Skin epidermis (tissue), 12 donors: ENCODE measurements around the gene ADCY1.

Experiments
- H3K27ac ChIP-seq, 21 experiments: fragments of 200-600 bp; sonication (generic) in 11 of 21; one replicate each; pipeline ENCODE4 v1.5.0; 2020; ENCODE audit warnings: mild to moderate bottlenecking in 3 of 21, inconsistent platforms in 2 of 21, moderate library complexity in 2 of 21
- H3K4me3 ChIP-seq, 7 experiments: fragments of 200-600 bp; sonication (generic) in 2 of 7; one replicate each; pipeline ENCODE4 v1.5.0; 2020; ENCODE audit warnings: inconsistent platforms in 2 of 7, mild to moderate bottlenecking in 2 of 7, moderate library complexity in 1 of 7

Gene ADCY1

GRCh38 chr7:45702751-45703150 is 128.6 kb downstream of the ADCY1 start:
- H3K4me3 ChIP-seq = no peak overlapping the region
- no peak overlapping the region for H3K27ac ChIP-seq

DNA sequence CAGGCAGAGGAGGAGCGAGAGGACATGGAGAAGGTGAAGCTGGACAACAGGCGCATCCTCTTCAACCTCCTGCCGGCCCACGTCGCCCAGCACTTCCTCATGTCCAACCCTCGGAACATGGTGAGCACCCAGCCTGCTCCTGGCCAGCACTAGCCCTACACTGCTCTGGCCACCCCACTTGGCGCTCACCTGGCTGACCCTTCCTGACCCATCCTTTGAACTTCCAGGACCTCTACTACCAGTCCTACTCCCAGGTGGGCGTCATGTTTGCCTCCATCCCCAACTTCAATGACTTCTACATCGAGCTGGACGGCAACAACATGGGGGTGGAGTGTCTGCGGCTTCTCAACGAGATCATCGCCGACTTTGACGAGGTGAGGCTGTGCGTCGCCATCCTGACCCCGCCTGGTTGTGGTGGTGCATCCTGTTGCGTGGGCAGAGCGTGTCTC is 129.2 kb downstream of the ADCY1 start:
- Histone ChIP-seq H3K4me3 (no peak overlapping the region), H3K27ac (no peak overlapping the region)

GRCh38 chr7:45703911-45704682 is 129.9 kb downstream of the ADCY1 start:
- H3K4me3 ChIP-seq = no peak overlapping the region
- H3K27ac ChIP-seq = no peak overlapping the region

- Histone ChIP-seq H3K4me3 (no peak overlapping the region), H3K27ac (no peak overlapping the region)
Measured at GRCh38 chr7:45704683-45705016, 130.5 kb downstream of the ADCY1 start.

GRCh38 chr7:45708046-45708950 is 134.1 kb downstream of the ADCY1 start:
- Histone ChIP-seq H3K4me3 (no peak overlapping the region), H3K27ac (no peak overlapping the region)

GRCh38 chr7:45709168-45710042 is 135.2 kb downstream of the ADCY1 start:
- no peak overlapping the region for H3K4me3 ChIP-seq
- H3K27ac ChIP-seq = peak overlapping the region in 5 of 21 experiments; percentile 12 to 48 (median 37)

GRCh38 chr7:45710271-45711160 is 136.3 kb downstream of the ADCY1 start:
- peak overlapping the region in 1 of 21 experiments; percentile 24 for H3K27ac ChIP-seq
- no peak overlapping the region for H3K4me3 ChIP-seq

DNA sequence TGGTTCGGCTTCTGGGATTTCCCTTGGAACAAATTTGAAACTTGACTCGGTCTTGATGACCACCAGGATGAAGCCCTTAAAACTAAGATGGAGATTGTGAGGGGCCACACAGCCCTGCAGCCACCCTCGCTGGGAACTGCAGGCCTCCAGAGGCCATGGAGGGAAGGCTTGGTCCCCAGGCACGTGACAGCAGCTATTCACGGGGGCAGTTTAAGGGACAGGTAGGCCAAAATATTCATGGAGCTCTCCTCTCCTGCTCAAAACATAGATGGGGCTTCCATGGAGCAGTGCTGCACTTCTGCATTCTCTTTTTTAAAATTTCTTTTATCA is 137.0 kb downstream of the ADCY1 start:
- Histone ChIP-seq H3K27ac (no peak overlapping the region), H3K4me3 (no peak overlapping the region)

DNA sequence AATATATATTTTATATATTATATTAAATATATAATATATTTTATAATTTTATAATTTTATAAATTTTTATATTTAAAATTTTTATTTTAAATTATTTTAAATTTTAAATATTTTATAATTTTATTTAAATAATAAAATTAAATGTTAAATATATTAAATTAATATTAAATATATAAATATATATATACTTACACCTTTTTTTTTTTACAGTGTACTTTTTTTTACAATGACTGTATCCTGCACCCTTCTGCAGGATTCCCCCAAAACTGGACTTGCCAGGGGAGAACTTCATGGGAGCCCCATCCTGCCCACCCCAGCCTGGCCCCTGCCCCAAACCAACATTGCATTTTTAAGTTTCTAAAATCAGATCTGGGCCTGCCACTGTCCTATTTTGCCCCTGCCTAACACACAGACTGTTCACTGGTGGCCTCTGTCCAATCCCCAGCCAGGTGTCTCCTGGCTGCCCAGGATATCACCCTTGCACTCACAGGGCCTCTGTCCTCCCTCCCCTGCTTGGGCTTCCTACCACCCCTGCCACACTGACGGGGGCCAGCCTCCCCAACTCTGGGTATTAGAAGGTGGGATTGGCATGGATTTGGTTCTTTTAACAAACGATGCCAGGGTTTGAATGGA is 138.0 kb downstream of the ADCY1 start:
- Histone ChIP-seq H3K27ac (no peak overlapping the region), H3K4me3 (no peak overlapping the region)

DNA sequence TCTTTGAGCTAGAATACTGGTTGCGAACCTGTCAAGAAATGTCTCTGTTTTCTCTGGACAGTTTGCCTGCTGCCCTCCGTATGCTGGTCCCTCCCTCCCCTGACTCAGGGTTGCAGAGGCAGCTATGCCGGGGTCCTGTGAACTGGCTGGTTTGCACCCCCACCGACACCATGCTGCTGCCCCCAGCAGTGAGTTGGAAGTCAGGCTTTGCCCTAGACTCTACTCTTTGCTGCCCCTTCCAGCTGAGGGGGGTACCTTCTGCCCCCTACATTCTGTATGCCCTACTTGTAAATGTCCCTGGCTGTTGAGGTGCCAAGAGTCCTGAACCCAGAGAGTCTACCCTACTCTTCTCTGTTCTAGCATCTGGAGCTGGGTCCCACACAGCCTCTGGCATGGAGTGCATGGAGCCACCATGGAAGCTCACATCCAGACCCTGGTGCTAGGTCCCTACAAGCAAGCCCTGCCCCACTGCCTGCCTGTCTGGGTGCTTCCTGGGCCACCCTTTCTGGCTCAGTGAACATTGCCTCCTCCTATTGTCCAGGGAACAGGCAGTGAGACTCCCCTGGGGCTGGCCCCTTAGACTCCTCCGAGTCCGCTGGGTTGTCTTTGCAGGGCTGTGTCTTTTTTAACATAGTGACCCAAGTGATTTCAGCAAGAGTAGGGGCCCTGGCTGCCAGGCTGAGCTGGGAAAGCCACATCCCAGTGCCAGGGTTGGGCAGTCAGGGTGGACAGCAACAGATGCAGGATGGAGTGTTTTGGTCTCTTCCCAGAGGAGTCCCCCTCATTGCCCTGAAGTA is 138.9 kb downstream of the ADCY1 start:
- no peak overlapping the region for H3K27ac ChIP-seq
- no peak overlapping the region for H3K4me3 ChIP-seq

DNA sequence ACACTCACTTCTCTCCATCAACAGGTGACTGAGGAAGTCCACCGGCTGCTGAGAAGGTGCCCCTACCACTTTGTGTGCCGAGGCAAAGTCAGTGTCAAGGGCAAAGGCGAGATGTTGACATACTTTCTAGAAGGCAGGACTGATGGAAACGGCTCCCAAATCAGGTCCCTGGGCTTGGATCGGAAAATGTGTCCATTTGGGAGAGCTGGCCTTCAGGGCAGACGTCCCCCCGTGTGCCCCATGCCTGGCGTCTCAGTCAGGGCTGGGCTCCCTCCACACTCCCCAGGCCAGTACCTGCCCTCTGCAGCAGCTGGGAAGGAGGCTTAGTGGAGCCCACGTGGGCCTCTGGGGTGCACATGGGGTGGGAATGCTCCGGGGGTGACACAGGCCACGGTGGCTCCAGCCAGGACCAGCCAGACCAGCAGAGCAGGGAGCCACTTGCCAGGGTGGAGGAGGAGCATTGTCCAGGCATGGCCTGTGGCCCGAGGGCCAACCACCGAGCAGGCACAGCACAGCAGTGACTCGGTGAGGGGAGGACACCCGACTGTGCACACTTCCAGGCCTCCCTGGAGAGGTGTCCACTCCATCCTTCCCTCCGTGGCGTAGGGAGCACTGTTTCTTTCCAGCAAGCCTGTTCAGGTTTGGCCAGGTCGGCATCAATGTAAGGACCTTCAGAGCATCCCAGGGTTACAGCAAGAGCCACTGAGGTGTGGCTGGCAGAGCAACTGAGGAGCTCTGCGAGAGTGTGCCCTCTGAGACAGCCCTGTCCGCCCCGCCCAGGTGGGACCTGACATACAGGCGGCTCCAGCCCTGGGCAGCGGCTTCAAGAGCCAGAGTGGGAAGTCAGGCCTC is 139.7 kb downstream of the ADCY1 start:
- Histone ChIP-seq H3K27ac (no peak overlapping the region), H3K4me3 (no peak overlapping the region)

DNA sequence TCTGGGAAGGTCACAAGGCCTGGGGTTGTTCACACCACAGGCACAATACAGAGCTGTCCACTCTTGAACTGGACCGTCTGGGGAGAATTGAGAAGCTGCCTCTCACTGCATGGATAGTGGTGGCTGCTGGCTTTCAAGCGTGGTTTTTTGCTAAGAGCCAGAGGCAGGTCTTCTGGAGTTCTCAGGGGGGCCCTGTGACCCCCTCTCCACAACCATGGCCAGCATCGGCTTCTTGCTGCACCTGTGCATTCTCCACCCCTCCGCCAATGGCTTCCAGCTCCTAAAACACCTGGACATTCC is 140.3 kb downstream of the ADCY1 start:
- H3K27ac ChIP-seq = no peak overlapping the region

GRCh38 chr7:45715471-45716352 is 141.5 kb downstream of the ADCY1 start:
- H3K4me3 ChIP-seq = no peak overlapping the region
- H3K27ac ChIP-seq = no peak overlapping the region

More for the DNA sequence above, 140.3 kb downstream of the ADCY1 start:
- no peak overlapping the region for H3K4me3 ChIP-seq

DNA sequence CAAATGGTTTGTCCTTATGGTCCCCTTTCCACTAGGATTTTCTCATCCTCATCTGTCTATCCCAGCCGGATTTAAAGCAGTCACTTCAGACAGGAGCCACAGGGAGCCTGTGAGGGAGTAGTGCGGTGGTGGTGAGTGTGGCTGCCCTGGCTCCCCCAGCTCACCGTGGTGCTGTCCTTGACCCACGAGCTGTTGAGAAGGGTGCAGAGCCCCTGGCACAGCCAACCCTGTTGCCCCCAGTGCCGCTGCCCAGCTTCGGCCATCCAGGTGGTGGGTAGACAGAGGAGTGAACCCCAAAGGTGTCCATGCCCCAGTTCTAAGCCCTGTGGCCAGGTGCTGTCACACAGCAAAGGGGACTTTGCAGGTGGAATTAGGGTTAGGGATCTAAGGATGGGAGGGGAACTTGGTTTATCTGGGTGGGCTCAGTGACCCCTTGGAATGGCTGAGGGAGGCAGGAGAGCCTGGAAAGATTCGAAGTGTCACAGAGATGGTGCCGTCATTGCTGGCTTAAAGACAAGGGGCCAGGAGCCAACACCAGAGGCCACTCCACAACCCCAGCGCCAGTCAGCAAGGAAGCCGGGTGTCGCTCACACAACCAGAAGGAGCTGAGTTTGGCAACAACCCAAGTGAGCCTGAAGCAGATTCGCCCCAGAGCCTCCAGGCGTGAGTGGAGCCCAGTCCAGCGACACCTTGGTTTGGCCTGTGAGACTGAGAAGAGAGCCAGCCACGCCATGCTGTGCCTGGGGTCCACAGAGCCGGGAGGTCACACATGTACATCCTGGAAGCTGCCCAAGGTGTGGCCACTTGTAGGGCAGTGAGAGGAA is 142.4 kb downstream of the ADCY1 start:
- Histone ChIP-seq H3K4me3 (no peak overlapping the region), H3K27ac (no peak overlapping the region)

DNA sequence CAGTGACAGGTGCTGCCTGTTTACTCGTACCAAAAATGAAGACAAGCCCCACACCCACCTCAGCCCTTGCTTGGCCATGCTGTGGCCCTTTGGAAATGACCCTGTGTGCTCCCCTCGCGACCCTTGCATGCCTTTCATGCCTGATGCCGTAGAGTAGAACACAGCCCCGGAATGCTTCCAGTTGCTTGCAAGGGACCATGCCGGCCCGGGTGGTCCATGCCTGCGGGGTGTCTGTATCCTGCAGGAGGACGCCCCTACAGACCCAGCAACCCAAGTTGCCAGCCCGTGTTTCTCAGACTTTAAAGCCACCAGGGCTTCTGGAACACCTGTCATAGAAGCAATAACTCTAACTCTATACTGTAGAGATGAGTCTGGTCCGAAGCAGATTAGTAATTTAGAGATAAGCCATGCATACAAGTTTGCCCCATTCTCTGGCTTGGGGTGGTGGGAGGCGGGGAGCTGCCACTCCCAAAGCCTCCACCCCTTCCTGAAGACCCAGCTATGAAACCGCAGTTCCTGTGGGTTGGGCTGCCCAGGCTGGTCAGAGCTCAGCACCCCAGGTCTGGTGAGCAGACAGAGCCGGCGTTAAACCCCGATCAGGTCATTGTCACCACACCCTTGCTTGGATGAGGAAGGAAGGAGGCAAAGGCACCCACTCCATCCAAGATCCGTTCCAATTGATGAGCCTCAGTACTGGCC is 143.5 kb downstream of the ADCY1 start:
- H3K4me3 ChIP-seq = no peak overlapping the region
- H3K27ac ChIP-seq = no peak overlapping the region
